MM.1S (cell line): ENCODE data around the gene TAOK1.

Experiments used
- DNase-seq: peaks from one replicate; pipeline ENCODE4 v3.0.0-alpha.2; 2015
- H2AFZ ChIP-seq: fragments of 300-600 bp; sonication (generic); 2 replicates; pipeline ENCODE4 v1.6.0; 2016; ENCODE audit warnings: antibody characterized with exemption, low read length
- H3F3A ChIP-seq: fragments of 300-600 bp; sonication (generic); 2 replicates; pipeline ENCODE4 v1.6.1; 2016; ENCODE audit warnings: mild to moderate bottlenecking, antibody characterized with exemption, low read length, moderate library complexity, mixed read lengths; ENCODE audit not compliant: insufficient read depth
- H3K27ac ChIP-seq: fragments of 300-600 bp; sonication (generic); 2 replicates; pipeline ENCODE4 v1.5.1; 2016; ENCODE audit warnings: mild to moderate bottlenecking, low read length
- H3K27me3 ChIP-seq: fragments of 300-600 bp; sonication (generic); replicated peaks from 2 replicates; pipeline ENCODE4 v1.6.0; 2016; ENCODE audit warnings: low read length; ENCODE audit not compliant: insufficient read depth
- H3K36me3 ChIP-seq: fragments of 300-600 bp; sonication (generic); replicated peaks from 2 replicates; pipeline ENCODE4 v1.6.1; 2016; ENCODE audit warnings: mild to moderate bottlenecking, low read length, mixed read lengths; ENCODE audit not compliant: insufficient read depth
- H3K4me1 ChIP-seq: fragments of 300-600 bp; sonication (generic); 2 replicates; pipeline ENCODE4 v1.6.1; 2016; ENCODE audit warnings: low read length, mixed read lengths
- H3K4me2 ChIP-seq: fragments of 300-600 bp; sonication (generic); 2 replicates; pipeline ENCODE4 v1.6.0; 2016; ENCODE audit warnings: low read depth, low read length
- H3K4me3 ChIP-seq: fragments of 300-600 bp; sonication (generic); 2 replicates; pipeline ENCODE4 v1.5.1; 2016; ENCODE audit warnings: low read length, mixed read lengths
- H3K79me2 ChIP-seq: fragments of 300-600 bp; sonication (generic); 2 replicates; pipeline ENCODE4 v1.6.1; 2016; ENCODE audit warnings: mixed run types, low read length, mixed read lengths
- H3K9ac ChIP-seq: fragments of 300-600 bp; sonication (generic); 2 replicates; pipeline ENCODE4 v1.6.1; 2016; ENCODE audit warnings: low read length, mixed read lengths
- H3K9me2 ChIP-seq: fragments of 300-600 bp; sonication (generic); replicated peaks from 2 replicates; pipeline ENCODE4 v1.6.1; 2016; ENCODE audit warnings: mild to moderate bottlenecking, low read length, mixed read lengths; ENCODE audit not compliant: insufficient read depth
- H3K9me3 ChIP-seq: fragments of 300-600 bp; sonication (generic); replicated peaks from 2 replicates; pipeline ENCODE4 v1.6.1; 2016; ENCODE audit warnings: mild to moderate bottlenecking, low read length, mixed read lengths; ENCODE audit not compliant: insufficient read depth
- H4K20me1 ChIP-seq: fragments of 300-600 bp; sonication (generic); 2 replicates; pipeline ENCODE4 v1.6.1; 2016; ENCODE audit warnings: mild to moderate bottlenecking, low read length, moderate library complexity, mixed read lengths; ENCODE audit not compliant: insufficient read depth
- CTCF ChIP-seq: fragments of 300-600 bp; sonication (generic); IDR thresholded peaks from 2 replicates; pipeline ENCODE4 v1.5.1; 2016; ENCODE audit warnings: antibody characterized with exemption, low read length, mixed read lengths
- EZH2 ChIP-seq: fragments of 300-600 bp; sonication (generic); optimal IDR thresholded peaks from 2 replicates; pipeline ENCODE3; 2017; ENCODE audit warnings: low read depth, mild to moderate bottlenecking, antibody characterized with exemption, low read length, mixed read lengths
- EZH2phosphoT487 ChIP-seq: fragments of 300-600 bp; sonication (generic); IDR thresholded peaks from 2 replicates; pipeline ENCODE4 v1.6.1; 2018; ENCODE audit warnings: antibody characterized with exemption, low read length

The TAOK1 gene

DNA sequence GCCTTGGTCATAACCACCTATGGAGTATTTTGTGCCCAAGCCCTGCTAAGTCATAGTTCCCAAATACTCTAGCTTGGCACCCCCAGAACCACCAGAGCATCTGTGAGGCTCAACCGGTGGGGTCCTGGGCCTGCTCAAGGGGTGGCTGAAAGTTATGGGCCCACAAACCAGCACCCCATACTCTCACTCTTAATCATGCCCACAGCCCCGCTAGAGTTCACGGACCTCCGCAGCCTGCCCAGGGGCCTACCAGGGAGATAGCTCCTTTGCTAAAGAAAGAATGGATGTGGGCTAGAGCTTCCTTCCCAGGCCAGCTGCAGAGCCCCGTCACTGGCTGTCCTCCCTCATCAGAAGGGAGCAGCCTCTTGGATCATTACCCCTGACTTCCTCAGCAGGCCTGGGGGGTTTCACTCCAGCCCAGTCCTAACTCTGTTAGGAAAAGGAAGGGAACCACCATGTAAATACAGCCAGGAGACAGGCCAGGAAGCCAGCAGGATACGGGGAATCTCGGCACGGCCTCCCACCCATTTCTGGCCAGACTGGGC is 197.9 kb downstream of the TAOK1 start:
- DNase-seq: no peak
- Histone ChIP-seq H3K9ac (peak overlapping the region; percentile 68; the same call in 1 of the 2 replicates), H3K4me2 (peak overlapping the region; percentile 90), H3K27me3 (no peaks in the 10 kb centered on the region), H3K4me1 (peaks cover 32% of the 10 kb centered on the region), H3K79me2 (peaks cover 55% of the 10 kb centered on the region), H2AFZ (peak overlapping the region; percentile 57; the same call in 1 of the 2 replicates), H3K36me3 (no peaks in the 10 kb centered on the region), H4K20me1 (no peaks in the 10 kb centered on the region), H3K9me2 (no peaks in the 10 kb centered on the region), H3F3A (peaks cover 6% of the 10 kb centered on the region; the same call in 1 of the 2 replicates), H3K9me3 (no peaks in the 10 kb centered on the region), H3K27ac (no peak overlapping the region), H3K4me3 (peak overlapping the region; percentile 78)
- TF ChIP-seq CTCF (no peak), EZH2 (no peak), EZH2phosphoT487 (no peak)

- H3K9me2 ChIP-seq: no peaks in the 10 kb centered on the region
- no peaks in the 10 kb centered on the region for H3K9me3 ChIP-seq
- H3K36me3 ChIP-seq: no peaks in the 10 kb centered on the region
- H4K20me1 ChIP-seq: no peaks in the 10 kb centered on the region
- H3K27me3 ChIP-seq: no peaks in the 10 kb centered on the region
- TF ChIP-seq EZH2: no peak
- no peak for TF ChIP-seq EZH2phosphoT487
- no peak for TF ChIP-seq CTCF
- DNase-seq: peak; percentile 36
- H3K4me3 ChIP-seq: peak overlapping the region; percentile 78
- H3K27ac ChIP-seq: no peak overlapping the region; the same call in 1 of the 2 replicates
- peaks cover 32% of the 10 kb centered on the region for H3K4me1 ChIP-seq
- peak overlapping the region; percentile 68; the same call in 1 of the 2 replicates for H3K9ac ChIP-seq
- peak overlapping the region; percentile 90 for H3K4me2 ChIP-seq
- H2AFZ ChIP-seq: peak overlapping the region; percentile 57
- peaks cover 6% of the 10 kb centered on the region; the same call in 1 of the 2 replicates for H3F3A ChIP-seq
- peaks cover 51% of the 10 kb centered on the region for H3K79me2 ChIP-seq
Measured at GRCh38 chr17:29588562-29589411, 198.6 kb downstream of the TAOK1 start.

DNA sequence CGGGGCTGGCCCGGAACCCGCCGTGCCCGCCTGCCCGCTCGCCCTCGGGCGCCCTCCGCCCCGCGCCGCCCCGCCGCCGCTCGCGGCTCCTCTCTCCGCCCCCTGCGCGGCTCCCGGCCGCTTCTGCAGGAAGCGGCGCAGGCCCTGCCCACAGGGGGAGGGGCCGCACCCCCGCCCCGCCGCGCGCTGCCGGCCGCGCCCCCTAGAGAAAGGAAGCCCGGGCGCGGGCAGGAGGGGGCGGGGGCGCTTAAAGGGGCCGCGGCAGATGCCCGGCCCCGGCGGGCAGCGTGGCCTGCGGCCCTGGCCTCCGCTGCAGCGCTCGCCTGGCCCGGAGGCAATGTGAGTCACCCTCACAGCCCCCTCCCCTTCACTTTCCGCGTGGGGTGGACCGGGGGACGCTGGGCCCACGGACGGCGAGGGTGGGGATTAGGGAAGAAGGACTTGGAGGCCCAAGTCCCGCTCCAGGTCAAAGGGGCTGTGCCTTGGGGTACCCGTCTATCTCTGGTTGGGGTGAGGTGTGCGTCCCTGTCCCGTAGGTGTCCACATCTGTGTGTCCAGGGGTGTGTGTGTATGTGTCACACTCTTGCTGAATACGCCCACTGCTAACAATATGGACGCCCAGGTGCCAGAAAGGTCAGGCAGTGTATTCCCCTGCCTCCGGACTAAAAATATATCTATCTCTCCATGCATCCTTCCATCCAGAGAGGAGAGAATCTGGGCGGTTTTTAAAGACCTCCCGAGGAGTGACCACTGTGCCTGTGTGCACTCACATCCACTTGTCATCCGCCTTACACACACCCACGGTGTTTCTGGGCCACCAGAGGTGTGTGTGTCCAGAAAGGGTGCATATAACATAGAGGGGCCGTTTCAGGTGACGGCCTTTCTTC is 199.6 kb downstream of the TAOK1 start, which contains the start of gene GIT1:
GIT1 (minus strand) TSS at position 125 of the 887 bp plus-strand sequence. CDS start 270 bp downstream, outside the sequence.
- H4K20me1 ChIP-seq: no peaks in the 10 kb centered on the region
- no peaks in the 10 kb centered on the region for H3K27me3 ChIP-seq
- peaks cover 6% of the 10 kb centered on the region; the same call in 1 of the 2 replicates for H3F3A ChIP-seq
- no peaks in the 10 kb centered on the region for H3K9me3 ChIP-seq
- DNase-seq: peak; percentile 89
- peaks cover 36% of the 10 kb centered on the region for H3K4me1 ChIP-seq
- H3K4me2 ChIP-seq: peak within 1 kb of the TSS; percentile 99
- H3K4me3 ChIP-seq: peak within 1 kb of the TSS; percentile 84
- no peak within 1 kb of the TSS; the same call in 1 of the 2 replicates for H3K27ac ChIP-seq
- peaks cover 42% of the 10 kb centered on the region for H3K79me2 ChIP-seq
- H3K9me2 ChIP-seq: no peaks in the 10 kb centered on the region
- TF ChIP-seq EZH2phosphoT487 (no peak), CTCF (no peak), EZH2 (no peak)
- H3K36me3 ChIP-seq: no peaks in the 10 kb centered on the region
- peak within 1 kb of the TSS; percentile 68 for H3K9ac ChIP-seq
- H2AFZ ChIP-seq: peak within 1 kb of the TSS; percentile 84
